Mesendoderm (in vitro differentiated cells): ENCODE data around the gene CDH2.
"Not testable (repeated sequence)": the region's sequence is repeated elsewhere in the genome, so short reads cannot be mapped to it uniquely, and the experiment has no call there.

Experiments
- DNase-seq: peaks from one replicate; pipeline ENCODE4 v3.0.0; 2013
- H2AK5ac ChIP-seq: 2 replicates; pipeline ENCODE4 v1.6.1; 2013; ENCODE audit warnings: low read length, inconsistent platforms
- H2BK120ac ChIP-seq: 2 replicates; pipeline ENCODE4 v1.6.1; 2013; ENCODE audit warnings: low read depth, mild to moderate bottlenecking, low read length, moderate library complexity, mixed read lengths
- H2BK15ac ChIP-seq: replicated peaks from 2 replicates; pipeline ENCODE4 v1.6.1; 2013; ENCODE audit warnings: low read depth, mild to moderate bottlenecking, moderate library complexity
- H2BK5ac ChIP-seq: 2 replicates; pipeline ENCODE4 v1.6.1; 2013; ENCODE audit warnings: low read length, inconsistent platforms
- H3K18ac ChIP-seq: 2 replicates; pipeline ENCODE4 v1.6.1; 2013; ENCODE audit warnings: mild to moderate bottlenecking, low read length, mixed read lengths
- H3K23ac ChIP-seq: one replicate; pipeline ENCODE4 v1.6.1; 2013; ENCODE audit warnings: low read length
- H3K27ac ChIP-seq: 2 replicates; pipeline ENCODE4 v1.5.1; 2013; ENCODE audit warnings: low read depth, mild to moderate bottlenecking, inconsistent platforms, low read length, moderate library complexity
- H3K27me3 ChIP-seq: 2 replicates; pipeline ENCODE4 v1.6.1; 2013; ENCODE audit warnings: low read length, control low read depth, mild to moderate bottlenecking, inconsistent platforms; ENCODE audit not compliant: insufficient read depth, poor library complexity
- H3K36me3 ChIP-seq: 2 replicates; pipeline ENCODE4 v1.6.1; 2013; ENCODE audit warnings: low read length, inconsistent platforms; ENCODE audit not compliant: control insufficient read depth, insufficient read depth
- H3K4ac ChIP-seq: one replicate; pipeline ENCODE4 v1.6.1; 2013; ENCODE audit warnings: low read depth, mild to moderate bottlenecking, low read length, moderate library complexity
- H3K4me1 ChIP-seq: 2 replicates; pipeline ENCODE4 v1.6.1; 2013; ENCODE audit warnings: low read depth, low read length, inconsistent platforms; ENCODE audit not compliant: control insufficient read depth
- H3K4me2 ChIP-seq: 2 replicates; pipeline ENCODE4 v1.6.1; 2013; ENCODE audit warnings: low read length
- H3K4me3 ChIP-seq: 2 replicates; pipeline ENCODE4 v1.5.1; 2013; ENCODE audit warnings: mild to moderate bottlenecking, low read length
- H3K56ac ChIP-seq: one replicate; pipeline ENCODE4 v1.6.1; 2013; ENCODE audit warnings: low read length
- H3K79me1 ChIP-seq: 2 replicates; pipeline ENCODE4 v1.6.1; 2013; ENCODE audit warnings: low read length, inconsistent platforms
- H3K79me2 ChIP-seq: 2 replicates; pipeline ENCODE4 v1.6.1; 2013; ENCODE audit warnings: mild to moderate bottlenecking, low read length; ENCODE audit not compliant: control insufficient read depth, insufficient read depth
- H3K9ac ChIP-seq: 2 replicates; pipeline ENCODE4 v1.6.1; 2013; ENCODE audit warnings: low read length, inconsistent platforms
- H4K5ac ChIP-seq: one replicate; pipeline ENCODE4 v1.6.1; 2013; ENCODE audit warnings: low read length
- H4K8ac ChIP-seq: one replicate; pipeline ENCODE4 v1.6.1; 2013; ENCODE audit warnings: low read depth, mild to moderate bottlenecking, control low read depth, low read length, moderate library complexity
- WGBS: extraction: QIAGEN DNeasy Blood & Tissue Kit; methylation state at CpG from one replicate; pipeline ENCODE4 v1.1.7; 2013; ENCODE audit warnings: low lambda C conversion rate, missing lambda C conversion rate; ENCODE audit not compliant: insufficient coverage; ENCODE audit errors: extremely low coverage; 5-methylcytosine and 5-hydroxymethylcytosine counted together

Gene CDH2

GRCh38 chr18:27920836-27921235 is 256.1 kb downstream of the CDH2 start:
- Histone ChIP-seq H3K79me2 (no peaks in the 10 kb centered on the region), H3K9ac (no peak overlapping the region), H3K27me3 (no peaks in the 10 kb centered on the region), H2AK5ac (no peak overlapping the region), H2BK5ac (no peak overlapping the region), H2BK120ac (no peak overlapping the region), H3K4ac (no peak overlapping the region), H3K36me3 (no peaks in the 10 kb centered on the region), H3K56ac (no peak overlapping the region), H2BK15ac (no peak overlapping the region), H4K8ac (no peak overlapping the region), H3K79me1 (no peaks in the 10 kb centered on the region), H3K23ac (no peak overlapping the region), H3K27ac (no peak overlapping the region), H3K4me1 (peaks cover 11% of the 10 kb centered on the region), H3K4me3 (no peak overlapping the region), H3K18ac (no peak overlapping the region), H3K4me2 (no peak overlapping the region), H4K5ac (no peak overlapping the region)
- no peak for DNase-seq
- no CpG with 5 or more reads among the region's 3 CpGs for WGBS

DNA sequence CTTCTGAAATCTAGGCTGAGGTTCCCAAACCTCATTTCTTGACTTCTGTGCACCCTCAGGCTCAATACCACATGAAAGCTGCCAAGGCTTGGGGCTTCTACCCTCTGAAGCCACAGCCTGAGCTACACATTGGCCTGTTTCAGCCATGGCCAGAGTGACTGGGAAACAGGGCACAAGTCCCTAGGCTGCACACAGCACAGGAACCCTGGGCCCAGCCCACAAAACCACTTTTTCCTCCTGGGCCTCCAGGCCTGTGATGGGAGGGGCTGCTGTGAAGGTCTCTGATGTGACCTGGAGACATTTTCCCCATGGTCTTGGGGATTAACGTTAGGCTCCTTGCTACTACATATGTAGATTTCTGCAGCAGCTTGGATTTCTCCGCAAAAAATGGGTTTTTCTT is 270.7 kb downstream of the CDH2 start:
- H3K4me2 ChIP-seq, H3K23ac ChIP-seq, H4K8ac ChIP-seq, H2AK5ac ChIP-seq, H3K4ac ChIP-seq, H4K5ac ChIP-seq, H3K79me1 ChIP-seq, H3K4me3 ChIP-seq, H3K4me1 ChIP-seq, H2BK120ac ChIP-seq, H2BK15ac ChIP-seq, H3K18ac ChIP-seq, H3K27ac ChIP-seq, H3K27me3 ChIP-seq, H2BK5ac ChIP-seq, H3K9ac ChIP-seq, H3K56ac ChIP-seq, DNase-seq, H3K79me2 ChIP-seq, H3K36me3 ChIP-seq: not testable (repeated sequence)
- no CpG with 5 or more reads among the region's 2 CpGs for WGBS

DNA sequence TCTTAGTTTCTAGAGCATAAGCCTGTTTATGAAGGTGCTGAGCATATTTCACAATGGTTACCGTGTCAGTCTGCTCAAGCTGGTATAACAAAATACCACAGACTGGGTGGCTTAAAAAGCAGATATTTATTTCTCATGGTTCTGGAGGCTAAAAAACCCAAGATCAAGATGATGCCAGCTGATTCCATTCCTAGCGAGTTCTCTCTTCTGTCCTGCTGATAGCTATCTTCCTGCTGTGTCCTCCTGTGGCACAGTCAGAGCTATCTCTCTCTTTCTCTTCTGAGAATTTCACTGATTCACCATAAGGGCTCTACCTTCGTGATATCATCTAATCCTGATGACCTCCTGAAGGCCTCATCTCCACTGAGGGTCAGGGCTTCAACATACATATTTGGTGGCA is 273.0 kb downstream of the CDH2 start:
- Histone ChIP-seq H3K27me3 (no peaks in the 10 kb centered on the region), H3K56ac (no peak overlapping the region)

DNA sequence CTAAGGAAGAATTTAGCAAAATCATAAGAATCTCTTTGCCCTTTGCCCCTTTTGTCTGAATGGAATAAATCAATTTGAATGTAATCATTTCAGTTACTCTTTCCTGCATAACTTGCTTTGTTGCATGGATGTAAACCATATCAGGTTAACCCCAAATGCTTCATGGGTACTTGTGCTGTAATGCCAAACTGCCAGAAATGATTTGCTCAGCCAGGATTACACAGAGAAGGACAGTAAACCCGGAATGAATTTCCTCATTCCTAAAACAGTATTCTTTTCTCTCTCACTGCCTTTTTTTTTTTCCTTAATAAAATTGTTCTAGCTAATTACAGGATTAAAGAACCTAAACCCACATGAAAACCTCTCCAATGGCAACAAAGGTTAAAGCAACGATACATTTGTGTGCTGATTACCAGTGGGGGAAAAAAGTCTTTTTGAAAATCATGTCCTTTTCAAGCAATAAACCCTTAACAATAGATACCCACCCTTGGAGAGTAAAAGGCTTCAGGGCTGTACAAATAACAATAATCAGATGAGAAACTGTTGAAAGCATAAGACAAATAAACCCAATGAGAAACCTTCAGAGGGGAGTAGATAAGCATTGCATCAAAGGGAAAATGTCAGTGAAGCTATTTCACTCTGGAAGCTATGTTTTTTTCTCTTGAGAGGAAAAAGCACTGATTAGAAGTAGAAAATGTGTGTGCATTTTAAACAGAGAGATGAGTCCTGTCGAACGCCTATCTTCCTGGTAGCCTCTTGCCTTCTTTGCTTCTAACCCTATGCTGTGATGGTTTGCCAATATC is 275.3 kb downstream of the CDH2 start:
- Histone ChIP-seq H4K5ac (no peak overlapping the region), H3K36me3 (no peaks in the 10 kb centered on the region), H3K4ac (no peak overlapping the region), H2BK5ac (no peak overlapping the region), H3K23ac (no peak overlapping the region), H3K79me2 (no peaks in the 10 kb centered on the region), H2BK120ac (no peak overlapping the region), H3K79me1 (no peaks in the 10 kb centered on the region), H3K9ac (no peak overlapping the region), H2AK5ac (no peak overlapping the region), H2BK15ac (no peak overlapping the region), H3K4me2 (no peak overlapping the region), H4K8ac (no peak overlapping the region), H3K27ac (no peak overlapping the region), H3K56ac (no peak overlapping the region), H3K27me3 (no peaks in the 10 kb centered on the region), H3K4me3 (no peak overlapping the region), H3K18ac (no peak overlapping the region), H3K4me1 (no peaks in the 10 kb centered on the region)
- no CpG with 5 or more reads among the region's 4 CpGs for WGBS
- no peak for DNase-seq

More for the DNA sequence above, 273.0 kb downstream of the CDH2 start:
- DNase-seq = no peak
- no peak overlapping the region for H2BK15ac ChIP-seq
- no peaks in the 10 kb centered on the region for H3K79me2 ChIP-seq
- no CpG with 5 or more reads among the region's 3 CpGs for WGBS
- H3K79me1 ChIP-seq = no peaks in the 10 kb centered on the region
- H3K4me1 ChIP-seq = no peaks in the 10 kb centered on the region
- no peak overlapping the region for H3K4me3 ChIP-seq
- no peak overlapping the region for H3K23ac ChIP-seq
- no peak overlapping the region for H3K4me2 ChIP-seq
- no peak overlapping the region for H3K18ac ChIP-seq
- H3K9ac ChIP-seq = no peak overlapping the region
- H2BK120ac ChIP-seq = no peak overlapping the region
- no peak overlapping the region for H2AK5ac ChIP-seq
- no peaks in the 10 kb centered on the region for H3K36me3 ChIP-seq
- no peak overlapping the region for H2BK5ac ChIP-seq
- H4K5ac ChIP-seq = no peak overlapping the region
- no peak overlapping the region for H3K4ac ChIP-seq
- H4K8ac ChIP-seq = no peak overlapping the region
- H3K27ac ChIP-seq = no peak overlapping the region
